HepG2 (cell line): Measurements from ENCODE around the gene PYGO2. TPM values are rescaled to one million over a fixed set of nuclear protein-coding genes. Genes with fewer than 3 reads are reported as not detected.

ENCODE experiments used
- ARNT2 ChIP-seq: sonication (generic); formaldehyde crosslinking; IDR thresholded peaks from 2 replicates; pipeline ENCODE4 v1.8.0; 2022; ENCODE audit warnings: mild to moderate bottlenecking, low read depth, missing genetic modification reagents, moderate library complexity
- BORCS8-MEF2B ChIP-seq: sonication (generic); formaldehyde crosslinking; IDR thresholded peaks from 2 replicates; pipeline ENCODE4 v1.8.0; 2022; ENCODE audit warnings: mild to moderate bottlenecking, missing genetic modification reagents
- FLYWCH1 ChIP-seq: sonication (generic); formaldehyde crosslinking; IDR thresholded peaks from 2 replicates; pipeline ENCODE4 v1.8.1; 2023; ENCODE audit warnings: mild to moderate bottlenecking, missing genetic modification reagents
- FOSL1 ChIP-seq: sonication (generic); formaldehyde crosslinking; IDR thresholded peaks from 2 replicates; pipeline ENCODE4 v1.9.0; 2021; ENCODE audit warnings: missing genetic modification reagents, borderline replicate concordance
- HIVEP1 ChIP-seq: sonication (generic); formaldehyde crosslinking; IDR thresholded peaks from 2 replicates; pipeline ENCODE4 v1.4.0; 2020; ENCODE audit warnings: mild to moderate bottlenecking, missing genetic modification reagents
- HOXA3 ChIP-seq: sonication (generic); formaldehyde crosslinking; IDR thresholded peaks from 2 replicates; pipeline ENCODE4 v1.5.0; 2020; ENCODE audit warnings: missing genetic modification reagents
- MED1 ChIP-seq: sonication (generic); formaldehyde crosslinking; IDR thresholded peaks from 2 replicates; pipeline ENCODE4 v1.4.0; 2020; ENCODE audit warnings: missing genetic modification reagents
- MXI1 ChIP-seq: IDR thresholded peaks from 3 replicates; pipeline ENCODE4 v1.6.1; 2012; ENCODE audit warnings: low read depth, low read length, inconsistent platforms, borderline replicate concordance
- ONECUT2 ChIP-seq: sonication (generic); formaldehyde crosslinking; IDR thresholded peaks from 2 replicates; pipeline ENCODE4 v1.4.0; 2020; ENCODE audit warnings: missing genetic modification reagents
- REL ChIP-seq: sonication (generic); formaldehyde crosslinking; conservative IDR thresholded peaks from 2 replicates; pipeline ENCODE4 v1.8.0; 2022; ENCODE audit warnings: mild to moderate bottlenecking, missing genetic modification reagents, moderate library complexity
- SAFB2 ChIP-seq: sonication (generic); formaldehyde crosslinking; IDR thresholded peaks from 2 replicates; pipeline ENCODE4 v1.5.1; 2020; ENCODE audit warnings: missing genetic modification reagents, low read depth, mild to moderate bottlenecking, borderline replicate concordance
- SIX4 ChIP-seq: sonication (generic); formaldehyde crosslinking; IDR thresholded peaks from 2 replicates; pipeline ENCODE4 v1.4.0; 2020; ENCODE audit warnings: missing genetic modification reagents
- SRF ChIP-seq: IDR thresholded peaks from 2 replicates; pipeline ENCODE4 v1.6.1; 2011; ENCODE audit warnings: mild to moderate bottlenecking, low read depth, low read length, moderate library complexity
- STAT5B ChIP-seq: sonication (generic); formaldehyde crosslinking; IDR thresholded peaks from 2 replicates; pipeline ENCODE4 v1.4.0; 2020; ENCODE audit warnings: missing genetic modification reagents
- TAF1 ChIP-seq: sonication (generic); formaldehyde crosslinking; IDR thresholded peaks from 2 replicates; pipeline ENCODE4 v1.4.0; 2020; ENCODE audit warnings: missing genetic modification reagents
- U2AF1 ChIP-seq: fragments of 200-400 bp; formaldehyde crosslinking; optimal IDR thresholded peaks from 2 replicates; pipeline ENCODE3; 2017; ENCODE audit warnings: mild to moderate bottlenecking, low read depth, low read length
- XRCC5 ChIP-seq: fragments of 200-400 bp; formaldehyde crosslinking; optimal IDR thresholded peaks from 2 replicates; pipeline ENCODE3; 2017; ENCODE audit warnings: mild to moderate bottlenecking, low read length
- ZFP82 ChIP-seq: sonication (generic); formaldehyde crosslinking; IDR thresholded peaks from 2 replicates; pipeline ENCODE4 v1.5.1; 2020; ENCODE audit warnings: mild to moderate bottlenecking, missing genetic modification reagents, borderline replicate concordance
- ZNF12 ChIP-seq: sonication (generic); formaldehyde crosslinking; IDR thresholded peaks from 2 replicates; pipeline ENCODE4 v1.5.0; 2020; ENCODE audit warnings: missing genetic modification reagents
- ZNF121 ChIP-seq: sonication (generic); formaldehyde crosslinking; IDR thresholded peaks from 2 replicates; pipeline ENCODE4 v1.5.0; 2020; ENCODE audit warnings: mild to moderate bottlenecking, missing genetic modification reagents
- ZNF549 ChIP-seq: sonication (generic); formaldehyde crosslinking; IDR thresholded peaks from 2 replicates; pipeline ENCODE4 v1.5.0; 2020; ENCODE audit warnings: missing genetic modification reagents
- ZNF563 ChIP-seq: sonication (generic); formaldehyde crosslinking; IDR thresholded peaks from 2 replicates; pipeline ENCODE4 v1.8.0; 2022; ENCODE audit warnings: mild to moderate bottlenecking, moderate library complexity, missing genetic modification reagents
- ZNF670 ChIP-seq: sonication (generic); formaldehyde crosslinking; IDR thresholded peaks from 2 replicates; pipeline ENCODE4 v1.8.0; 2022; ENCODE audit warnings: mild to moderate bottlenecking, missing genetic modification reagents, borderline replicate concordance
- ZNF720 ChIP-seq: sonication (generic); formaldehyde crosslinking; IDR thresholded peaks from 2 replicates; pipeline ENCODE4 v1.4.0; 2020; ENCODE audit warnings: missing genetic modification reagents
- polyA plus RNA-seq, 8 experiments: library from polyadenylated mRNA; depleted of rRNA in 3 of 8; stranded (reverse) in 7 of 8; unstranded in 1 of 8; fragments of >200 nt; fragmentation: Illumina TruSeq in 4 of 8; extraction: Trizol in 4 of 8; gene quantifications; 2 replicates each; pipeline versions ENCODE4 v1.2.1 to v1.2.3, GENCODE V29; 2011 to 2016; ENCODE audit warnings: low read depth in 4 of 8, missing spikeins in 1 of 8, mixed read lengths in 1 of 8; ENCODE audit not compliant: insufficient read depth in 1 of 8
- total RNA-seq, 5 experiments: library from RNA; depleted of rRNA; stranded (reverse); fragments of >200 nt; fragmentation: Illumina TruSeq; extraction: Trizol; gene quantifications; 2 replicates each; pipeline ENCODE4 v1.2.3, GENCODE V29; 2016; ENCODE audit warnings: low read depth in 1 of 5
- TF ChIP-seq, protein P1 (sequence below): sonication (generic); formaldehyde crosslinking; IDR thresholded peaks from 2 replicates; pipeline ENCODE4 v1.5.0; 2020; ENCODE audit warnings: missing genetic modification reagents
- TF ChIP-seq, protein P2 (sequence below): sonication (generic); formaldehyde crosslinking; IDR thresholded peaks from 2 replicates; pipeline ENCODE4 v1.8.1; 2023; ENCODE audit warnings: missing genetic modification reagents, mild to moderate bottlenecking, borderline replicate concordance
- TF ChIP-seq, protein P3 (sequence below): sonication (generic); formaldehyde crosslinking; IDR thresholded peaks from 2 replicates; pipeline ENCODE4 v1.8.1; 2023; ENCODE audit warnings: mild to moderate bottlenecking, missing genetic modification reagents, borderline replicate concordance
- TF ChIP-seq, protein P4 (sequence below): sonication (generic); formaldehyde crosslinking; IDR thresholded peaks from 2 replicates; pipeline ENCODE4 v1.4.0; 2020; ENCODE audit warnings: missing genetic modification reagents, low read depth, mild to moderate bottlenecking, borderline replicate concordance
- TF ChIP-seq, protein P5 (sequence below): sonication (generic); formaldehyde crosslinking; IDR thresholded peaks from 2 replicates; pipeline ENCODE4 v1.8.1; 2023; ENCODE audit warnings: mild to moderate bottlenecking, inconsistent platforms, moderate library complexity, missing genetic modification reagents, borderline replicate concordance

The PYGO2 gene
- total and polyA plus RNA-seq, 2 of the 13 experiments (the other 11 are each of a cell fraction or from before 2014, with no cell fraction given) = 20.3 to 21.8 TPM

DNA sequence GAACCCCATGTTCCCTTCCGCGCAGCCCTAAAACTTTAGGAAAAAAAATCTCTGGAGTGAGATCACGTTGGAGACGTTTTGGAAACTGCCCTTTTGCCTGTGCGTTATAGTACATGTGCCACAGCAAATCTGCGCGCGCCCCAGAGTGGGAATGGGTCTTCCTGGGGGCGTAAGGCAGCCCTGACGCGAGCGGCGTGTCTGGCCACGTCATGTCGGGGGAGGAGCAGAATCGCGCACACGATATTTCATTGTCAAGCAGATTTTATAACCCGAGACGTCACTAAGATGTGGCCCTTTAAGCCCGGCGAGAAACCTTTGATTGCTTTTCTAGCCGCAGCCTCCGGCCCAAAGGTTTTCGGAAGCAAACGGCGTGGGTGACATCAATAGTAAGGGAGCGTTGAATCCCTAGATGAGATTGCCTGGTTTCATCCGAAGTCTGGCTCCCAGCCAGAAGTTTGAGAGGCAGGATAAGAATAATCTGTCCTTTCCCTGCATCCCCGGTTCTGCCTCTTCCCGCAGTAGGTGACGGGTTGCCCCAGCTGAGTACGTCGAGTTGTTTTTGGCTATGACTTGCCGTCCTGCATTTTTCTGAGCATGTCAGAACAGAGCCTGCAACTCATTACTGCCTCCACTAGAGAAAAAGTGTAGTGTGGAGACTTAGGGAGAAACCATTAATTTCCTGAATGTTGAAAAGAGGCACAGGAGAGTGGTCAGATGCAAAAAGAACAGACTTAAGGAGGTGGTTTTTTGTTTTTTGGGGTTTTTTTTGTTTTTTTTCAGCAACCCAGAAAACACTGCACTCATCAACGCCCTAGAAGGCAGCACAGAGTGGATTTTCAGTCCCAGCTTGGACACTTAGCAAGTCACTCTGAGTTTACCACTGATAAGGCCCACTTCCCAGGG, 24.2 kb downstream of the PYGO2 start (continued):
- TF ChIP-seq, protein P1, sequence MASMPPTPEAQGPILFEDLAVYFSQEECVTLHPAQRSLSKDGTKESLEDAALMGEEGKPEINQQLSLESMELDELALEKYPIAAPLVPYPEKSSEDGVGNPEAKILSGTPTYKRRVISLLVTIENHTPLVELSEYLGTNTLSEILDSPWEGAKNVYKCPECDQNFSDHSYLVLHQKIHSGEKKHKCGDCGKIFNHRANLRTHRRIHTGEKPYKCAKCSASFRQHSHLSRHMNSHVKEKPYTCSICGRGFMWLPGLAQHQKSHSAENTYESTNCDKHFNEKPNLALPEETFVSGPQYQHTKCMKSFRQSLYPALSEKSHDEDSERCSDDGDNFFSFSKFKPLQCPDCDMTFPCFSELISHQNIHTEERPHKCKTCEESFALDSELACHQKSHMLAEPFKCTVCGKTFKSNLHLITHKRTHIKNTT (CRISPR knock-in tag) = no peak
- TF ChIP-seq ZNF670 (no peak), REL (no peak), HOXA3 (CRISPR knock-in tag) (peak; percentile 85), ZNF563 (CRISPR knock-in tag) (no peak), MED1 (CRISPR knock-in tag) (no peak), FOSL1 (CRISPR knock-in tag) (no peak), ONECUT2 (no peak), TAF1 (no peak), ZFP82 (no peak), HIVEP1 (CRISPR knock-in tag) (no peak), ZNF549 (CRISPR knock-in tag) (no peak), ZNF720 (CRISPR knock-in tag) (no peak), SRF (no peak), STAT5B (CRISPR knock-in tag) (no peak), BORCS8-MEF2B (CRISPR knock-in tag) (no peak), SIX4 (no peak), U2AF1 (peak; percentile 64), ARNT2 (CRISPR knock-in tag) (no peak; the same call in 1 of the 2 replicates), FLYWCH1 (CRISPR knock-in tag) (no peak), SAFB2 (CRISPR knock-in tag) (no peak), MXI1 (no peak), XRCC5 (peak; percentile 16), ZNF121 (no peak; the same call in 1 of the 2 replicates), ZNF12 (CRISPR knock-in tag) (no peak; the same call in 1 of the 2 replicates)
- TF ChIP-seq, protein P2, sequence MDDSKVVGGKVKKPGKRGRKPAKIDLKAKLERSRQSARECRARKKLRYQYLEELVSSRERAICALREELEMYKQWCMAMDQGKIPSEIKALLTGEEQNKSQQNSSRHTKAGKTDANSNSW (CRISPR knock-in tag) = no peak
- TF ChIP-seq, protein P3, sequence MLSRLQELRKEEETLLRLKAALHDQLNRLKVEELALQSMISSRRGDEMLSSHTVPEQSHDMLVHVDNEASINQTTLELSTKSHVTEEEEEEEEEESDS (CRISPR knock-in tag) = no peak
- TF ChIP-seq, protein P4, sequence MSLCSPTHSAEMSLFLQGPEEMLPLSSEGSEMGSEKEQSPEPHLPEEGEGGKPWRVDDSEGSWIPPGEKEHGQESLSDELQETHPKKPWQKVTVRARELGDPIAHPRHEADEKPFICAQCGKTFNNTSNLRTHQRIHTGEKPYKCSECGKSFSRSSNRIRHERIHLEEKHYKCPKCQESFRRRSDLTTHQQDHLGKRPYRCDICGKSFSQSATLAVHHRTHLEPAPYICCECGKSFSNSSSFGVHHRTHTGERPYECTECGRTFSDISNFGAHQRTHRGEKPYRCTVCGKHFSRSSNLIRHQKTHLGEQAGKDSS (CRISPR knock-in tag) = no peak
- TF ChIP-seq, protein P5, sequence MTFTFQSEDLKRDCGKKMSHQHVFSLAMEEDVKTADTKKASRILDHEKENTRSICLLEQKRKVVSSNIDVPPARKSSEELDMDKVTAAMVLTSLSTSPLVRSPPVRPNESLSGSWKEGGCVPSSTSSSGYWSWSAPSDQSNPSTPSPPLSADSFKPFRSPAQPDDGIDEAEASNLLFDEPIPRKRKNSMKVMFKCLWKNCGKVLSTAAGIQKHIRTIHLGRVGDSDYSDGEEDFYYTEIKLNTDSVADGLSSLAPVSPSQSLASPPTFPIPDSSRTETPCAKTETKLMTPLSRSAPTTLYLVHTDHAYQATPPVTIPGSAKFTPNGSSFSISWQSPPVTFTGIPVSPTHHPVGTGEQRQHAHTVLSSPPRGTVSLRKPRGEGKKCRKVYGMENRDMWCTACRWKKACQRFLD = no peak
